NT2/D1 (cell line): ENCODE measurements around the gene RBBP8NL.

Experiments
- YY1 ChIP-seq: IDR thresholded peaks from 2 replicates; pipeline ENCODE4 v1.6.1; 2011; ENCODE audit not compliant: insufficient read length, insufficient read depth
- ZNF274 ChIP-seq: IDR thresholded peaks from 2 replicates; pipeline ENCODE4 v1.6.1; 2011; ENCODE audit warnings: mild to moderate bottlenecking, low read depth, low read length

GRCh38 chr20:62391165-62392076, 35.9 kb downstream of the RBBP8NL start:
- TF ChIP-seq ZNF274, result no peak
- TF ChIP-seq YY1, result no peak
